CD14-positive monocyte (primary cell): ENCODE results near the gene WWTR1. TPM values are rescaled to one million over a fixed set of nuclear protein-coding genes. Genes with fewer than 3 reads are reported as not detected.

Experiments used
- DNase-seq, 3 donors: peaks; one replicate each; pipeline ENCODE4 v3.0.0-alpha.2; 2011 to 2022
- H2AFZ ChIP-seq: 2 replicates; pipeline ENCODE4 v1.6.0; 2012; ENCODE audit warnings: mild to moderate bottlenecking, low read depth, low read length, inconsistent platforms; ENCODE audit not compliant: insufficient read depth, poor library complexity, severe bottlenecking
- H3K27ac ChIP-seq, 2 donors: 1 replicate in 1 of 2; 2 replicates in 1 of 2; pipeline ENCODE4 v1.5.1; 2012 to 2013; ENCODE audit warnings: low read length in 2 of 2, control low read depth in 1 of 2, inconsistent platforms in 1 of 2, low read depth in 1 of 2, mild to moderate bottlenecking in 1 of 2
- H3K27me3 ChIP-seq, 2 donors: one replicate each; pipeline versions ENCODE4 v1.6.0 to v1.6.1; 2011 to 2013; ENCODE audit warnings: low read length in 2 of 2; ENCODE audit not compliant: control insufficient read depth in 2 of 2, insufficient read depth in 2 of 2
- H3K36me3 ChIP-seq, 2 donors: replicated peaks in 1 of 2; 1 replicate in 1 of 2; 2 replicates in 1 of 2; pipeline versions ENCODE4 v1.5.1 to v1.6.1; 2012 to 2013; ENCODE audit warnings: low read length in 2 of 2, control low read depth in 1 of 2, inconsistent platforms in 1 of 2, mild to moderate bottlenecking in 1 of 2; ENCODE audit not compliant: insufficient read depth in 2 of 2, control insufficient read depth in 1 of 2
- H3K4me1 ChIP-seq, 2 donors: 1 replicate in 1 of 2; 2 replicates in 1 of 2; pipeline versions ENCODE4 v1.5.1 to v1.6.1; 2012 to 2013; ENCODE audit warnings: low read length in 2 of 2, control low read depth in 1 of 2, inconsistent platforms in 1 of 2, mild to moderate bottlenecking in 1 of 2, moderate library complexity in 1 of 2; ENCODE audit not compliant: insufficient read depth in 2 of 2, control insufficient read depth in 1 of 2
- H3K4me2 ChIP-seq: replicated peaks from 2 replicates; pipeline ENCODE3; 2012; ENCODE audit warnings: low read length, moderate library complexity, mild to moderate bottlenecking; ENCODE audit not compliant: poor library complexity, severe bottlenecking; ENCODE audit errors: extremely low read depth
- H3K4me3 ChIP-seq, 3 experiments: fragments of 200-600 bp in 1 of 3; sonication (generic) in 1 of 3; replicated peaks in 1 of 3; 1 replicate in 2 of 3; 2 replicates in 1 of 3; pipeline ENCODE4 v1.5.1; 2011 to 2013; ENCODE audit warnings: low read length in 3 of 3, mild to moderate bottlenecking in 3 of 3, control low read depth in 2 of 3, low read depth in 2 of 3, inconsistent platforms in 1 of 3, moderate library complexity in 1 of 3
- H3K79me2 ChIP-seq: 2 replicates; pipeline ENCODE4 v1.6.0; 2012; ENCODE audit warnings: mild to moderate bottlenecking, control low read depth, inconsistent platforms, low read length, moderate library complexity; ENCODE audit not compliant: insufficient read depth
- H3K9ac ChIP-seq: 2 replicates; pipeline ENCODE4 v1.6.0; 2017; ENCODE audit warnings: low read length, mild to moderate bottlenecking; ENCODE audit not compliant: insufficient read depth, poor library complexity, severe bottlenecking
- H3K9me3 ChIP-seq, 2 donors: replicated peaks in 1 of 2; 1 replicate in 1 of 2; 2 replicates in 1 of 2; pipeline versions ENCODE4 v1.5.1 to v1.6.1; 2012 to 2013; ENCODE audit warnings: low read length in 2 of 2, control low read depth in 1 of 2; ENCODE audit not compliant: control insufficient read depth in 1 of 2, insufficient read depth in 1 of 2
- H4K20me1 ChIP-seq: 2 replicates; pipeline ENCODE4 v1.6.0; 2012; ENCODE audit warnings: mild to moderate bottlenecking, low read length, control low read depth, moderate library complexity; ENCODE audit not compliant: insufficient read depth
- H3K27ac Mint-ChIP-seq, 7 donors: one replicate each; pipeline ENCODE4 v1.8.0; 2020; ENCODE audit warnings: mild to moderate bottlenecking in 7 of 7, mixed read lengths in 7 of 7, moderate library complexity in 6 of 7, inconsistent platforms in 2 of 7
- H3K27me3 Mint-ChIP-seq, 3 donors: one replicate each; pipeline ENCODE4 v1.8.0; 2021 to 2022; ENCODE audit warnings: low read depth in 3 of 3, mild to moderate bottlenecking in 3 of 3, mixed read lengths in 3 of 3, moderate library complexity in 3 of 3, inconsistent platforms in 1 of 3
- H3K36me3 Mint-ChIP-seq, 2 donors: one replicate each; pipeline ENCODE4 v1.8.0; 2020; ENCODE audit warnings: mixed read lengths in 2 of 2, inconsistent platforms in 1 of 2, mild to moderate bottlenecking in 1 of 2
- H3K4me1 Mint-ChIP-seq: one replicate; pipeline ENCODE4 v1.8.0; 2020; ENCODE audit warnings: mild to moderate bottlenecking, mixed read lengths
- H3K4me3 Mint-ChIP-seq, 2 donors: one replicate each; pipeline ENCODE4 v1.8.0; 2020; ENCODE audit warnings: mild to moderate bottlenecking in 2 of 2, mixed read lengths in 2 of 2, moderate library complexity in 1 of 2
- H3K9me3 Mint-ChIP-seq, 7 donors: one replicate each; pipeline ENCODE4 v1.8.0; 2020 to 2022; ENCODE audit warnings: mixed read lengths in 7 of 7, mild to moderate bottlenecking in 6 of 7, moderate library complexity in 6 of 7, inconsistent platforms in 2 of 7
- CTCF ChIP-seq: fragments of 200-600 bp; IDR thresholded peaks from one replicate; pipeline ENCODE4 v1.8.0; 2022; ENCODE audit warnings: antibody characterized with exemption, mild to moderate bottlenecking
- WGBS: methylation state at CpG from one replicate; pipeline ENCODE4 v1.1.5; 2013; ENCODE audit warnings: missing lambda C conversion rate; ENCODE audit not compliant: insufficient coverage; 5-methylcytosine and 5-hydroxymethylcytosine counted together
- intact Hi-C, 2 donors: fragments of 100-400 bp; cut with micrococcal nuclease; formaldehyde crosslinking; loops; one replicate each; pipeline versions ENCODE4 v1.15.0 to v1.15.1; 2023
- polyA plus RNA-seq, 3 donors: library from polyadenylated mRNA; depleted of rRNA in 1 of 3; unstranded in 2 of 3; stranded (reverse) in 1 of 3; fragments of 300-500 nt in 2 of 3; fragments of >200 nt in 1 of 3; fragmentation: Illumina TruSeq in 2 of 3; gene quantifications; 1 replicate in 2 of 3; 2 replicates in 1 of 3; pipeline ENCODE4 v1.2.3, GENCODE V29; 2012 to 2021

Gene WWTR1
- polyA plus RNA-seq, 3 donors = not detected

DNA sequence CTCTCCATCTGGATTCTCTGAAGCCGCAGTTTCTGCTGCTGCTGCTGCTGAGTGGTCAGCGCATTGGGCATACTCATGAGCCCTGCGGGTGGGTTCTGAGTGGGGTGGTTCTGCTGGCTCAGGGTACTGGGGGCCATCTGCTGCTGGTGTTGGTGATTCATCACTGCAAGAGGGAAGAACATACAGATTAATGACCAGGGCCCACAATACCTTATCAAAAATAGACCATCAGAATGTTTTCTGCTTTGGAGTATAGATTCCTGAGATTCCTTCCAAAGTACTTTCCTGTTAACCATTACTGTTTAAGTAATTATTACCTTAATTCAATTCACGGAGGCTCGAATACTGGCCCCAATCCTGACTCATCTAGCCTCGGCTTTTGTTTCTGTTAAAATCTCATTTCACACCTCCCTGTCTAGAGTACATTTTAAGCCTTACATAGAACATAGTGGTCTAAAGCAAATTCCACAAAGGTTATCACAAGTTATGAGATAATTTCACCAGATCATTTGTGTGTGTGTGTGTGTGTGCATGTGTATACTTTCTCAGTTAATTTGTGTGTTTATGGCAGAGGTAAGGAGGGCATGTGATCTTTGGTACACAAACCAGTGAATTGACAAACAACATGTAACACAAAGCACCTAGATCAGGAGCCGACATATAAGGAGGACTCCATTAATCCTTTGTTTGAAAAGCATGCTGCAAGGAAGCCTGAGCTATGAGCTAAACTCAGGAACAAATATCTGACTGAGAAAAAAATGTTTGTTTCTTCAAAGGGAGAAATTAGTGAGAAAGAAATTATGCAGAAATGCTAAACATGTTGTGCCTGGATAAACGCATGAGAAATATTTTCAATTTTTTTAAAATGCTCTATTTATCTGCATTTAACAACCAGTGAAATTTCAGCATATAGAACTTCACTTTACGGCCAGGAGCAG is 115.2 kb downstream of the WWTR1 start:
- Histone ChIP-seq H2AFZ (no peak overlapping the region), H3K4me1 (no peaks in the 10 kb centered on the region), H3K9ac (no peak overlapping the region), H3K36me3 (no peaks in the 10 kb centered on the region), H3K9me3 (no peaks in the 10 kb centered on the region), H3K4me2 (no peak overlapping the region), H3K27ac (no peak overlapping the region), H4K20me1 (no peaks in the 10 kb centered on the region), H3K79me2 (no peaks in the 10 kb centered on the region), H3K4me3 (no peak overlapping the region), H3K27me3 (peaks cover 0 to 7% of the 10 kb centered on the region in 2 donors)
- no peaks in the 10 kb centered on the region for H3K9me3 Mint-ChIP-seq
- no peaks in the 10 kb centered on the region for H3K4me1 Mint-ChIP-seq
- TF ChIP-seq CTCF = no peak
- H3K27ac Mint-ChIP-seq = no peak overlapping the region
- peaks cover 14 to 22% (median 15%) of the 10 kb centered on the region in 3 donors for H3K27me3 Mint-ChIP-seq
- WGBS = no CpG with 5 or more reads among the region's 9 CpGs
- H3K36me3 Mint-ChIP-seq = no peaks in the 10 kb centered on the region
- intact Hi-C loops = no loop called here
- no peak overlapping the region for H3K4me3 Mint-ChIP-seq
- DNase-seq = no peak

DNA sequence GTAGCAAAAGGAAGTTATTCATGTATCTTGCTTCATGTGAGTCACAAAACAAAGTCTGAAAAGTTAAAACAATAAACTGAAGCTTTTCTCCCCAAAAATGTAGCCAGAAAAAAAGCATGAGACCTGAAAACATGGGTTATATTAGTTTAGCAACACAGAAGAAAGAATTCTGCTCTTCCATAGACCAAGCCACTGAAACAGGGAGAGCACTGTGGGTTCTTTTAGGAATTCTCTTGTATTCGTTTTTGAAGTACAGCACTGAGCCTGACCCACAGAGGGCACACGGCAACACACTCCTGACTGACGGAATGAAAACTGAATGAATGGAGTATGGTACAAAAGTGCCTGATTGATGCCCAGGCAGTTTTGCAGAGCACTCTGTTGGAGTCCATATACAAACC is 116.7 kb downstream of the WWTR1 start:
- no peaks in the 10 kb centered on the region for H3K79me2 ChIP-seq
- Mint-ChIP-seq H3K4me1 (no peaks in the 10 kb centered on the region), H3K36me3 (no peaks in the 10 kb centered on the region), H3K27ac (peak overlapping the region in 2 of 7 donors; percentile 18 to 60), H3K4me3 (no peak overlapping the region), H3K27me3 (peaks cover 10 to 14% (median 11%) of the 10 kb centered on the region in 3 donors), H3K9me3 (no peaks in the 10 kb centered on the region)
- DNase-seq = no peak
- peaks cover 0 to 7% of the 10 kb centered on the region in 2 donors for H3K27me3 ChIP-seq
- no peak overlapping the region for H2AFZ ChIP-seq
- no peak overlapping the region for H3K9ac ChIP-seq
- WGBS = no CpG with 5 or more reads among the region's 3 CpGs
- no peak overlapping the region for H3K27ac ChIP-seq
- no peak for TF ChIP-seq CTCF
- no peak overlapping the region for H3K4me2 ChIP-seq
- H4K20me1 ChIP-seq = no peaks in the 10 kb centered on the region
- no peaks in the 10 kb centered on the region for H3K4me1 ChIP-seq
- intact Hi-C loops = no loop called here
- no peak overlapping the region for H3K4me3 ChIP-seq
- no peaks in the 10 kb centered on the region for H3K36me3 ChIP-seq
- no peaks in the 10 kb centered on the region for H3K9me3 ChIP-seq
